ENCODE measurements around the gene ADAMTS16.
"Not testable (repeated sequence)": the region's sequence is repeated elsewhere in the genome, so short reads cannot be mapped to it uniquely, and the experiment has no call there.

Gene ADAMTS16, protein sequence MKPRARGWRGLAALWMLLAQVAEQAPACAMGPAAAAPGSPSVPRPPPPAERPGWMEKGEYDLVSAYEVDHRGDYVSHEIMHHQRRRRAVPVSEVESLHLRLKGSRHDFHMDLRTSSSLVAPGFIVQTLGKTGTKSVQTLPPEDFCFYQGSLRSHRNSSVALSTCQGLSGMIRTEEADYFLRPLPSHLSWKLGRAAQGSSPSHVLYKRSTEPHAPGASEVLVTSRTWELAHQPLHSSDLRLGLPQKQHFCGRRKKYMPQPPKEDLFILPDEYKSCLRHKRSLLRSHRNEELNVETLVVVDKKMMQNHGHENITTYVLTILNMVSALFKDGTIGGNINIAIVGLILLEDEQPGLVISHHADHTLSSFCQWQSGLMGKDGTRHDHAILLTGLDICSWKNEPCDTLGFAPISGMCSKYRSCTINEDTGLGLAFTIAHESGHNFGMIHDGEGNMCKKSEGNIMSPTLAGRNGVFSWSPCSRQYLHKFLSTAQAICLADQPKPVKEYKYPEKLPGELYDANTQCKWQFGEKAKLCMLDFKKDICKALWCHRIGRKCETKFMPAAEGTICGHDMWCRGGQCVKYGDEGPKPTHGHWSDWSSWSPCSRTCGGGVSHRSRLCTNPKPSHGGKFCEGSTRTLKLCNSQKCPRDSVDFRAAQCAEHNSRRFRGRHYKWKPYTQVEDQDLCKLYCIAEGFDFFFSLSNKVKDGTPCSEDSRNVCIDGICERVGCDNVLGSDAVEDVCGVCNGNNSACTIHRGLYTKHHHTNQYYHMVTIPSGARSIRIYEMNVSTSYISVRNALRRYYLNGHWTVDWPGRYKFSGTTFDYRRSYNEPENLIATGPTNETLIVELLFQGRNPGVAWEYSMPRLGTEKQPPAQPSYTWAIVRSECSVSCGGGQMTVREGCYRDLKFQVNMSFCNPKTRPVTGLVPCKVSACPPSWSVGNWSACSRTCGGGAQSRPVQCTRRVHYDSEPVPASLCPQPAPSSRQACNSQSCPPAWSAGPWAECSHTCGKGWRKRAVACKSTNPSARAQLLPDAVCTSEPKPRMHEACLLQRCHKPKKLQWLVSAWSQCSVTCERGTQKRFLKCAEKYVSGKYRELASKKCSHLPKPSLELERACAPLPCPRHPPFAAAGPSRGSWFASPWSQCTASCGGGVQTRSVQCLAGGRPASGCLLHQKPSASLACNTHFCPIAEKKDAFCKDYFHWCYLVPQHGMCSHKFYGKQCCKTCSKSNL

GRCh38 chr5:5139777-5140478 lies at the start of gene ADAMTS16:
ADAMTS16 (plus strand) TSS chr5:5140330; CDS start chr5:5140468, 138 bp downstream.
- no peak for DNase-seq (ENCODE audit: low read depth, low spot score)

DNA sequence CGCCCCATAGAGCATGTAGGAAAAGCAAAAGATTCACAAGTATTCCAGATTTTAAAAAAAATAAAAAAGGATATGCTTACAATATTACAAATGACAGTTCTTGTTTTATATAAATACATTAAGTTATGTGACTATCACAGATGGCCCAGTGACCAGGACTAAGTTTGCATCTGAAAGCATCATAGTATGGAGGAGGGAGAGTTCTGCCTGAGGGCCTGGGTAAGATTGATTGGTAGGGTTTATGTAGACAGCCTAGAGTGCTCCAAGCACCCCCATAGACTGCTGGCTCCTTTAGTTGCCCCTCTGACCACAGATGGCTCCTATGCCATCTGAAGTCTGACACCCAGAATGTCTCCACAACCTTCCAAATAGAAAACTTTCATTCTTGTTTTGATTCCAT lies 48.0 kb upstream of the ADAMTS16 start:
- DNase-seq (ENCODE audit: low read depth, low spot score), result no peak

DNA sequence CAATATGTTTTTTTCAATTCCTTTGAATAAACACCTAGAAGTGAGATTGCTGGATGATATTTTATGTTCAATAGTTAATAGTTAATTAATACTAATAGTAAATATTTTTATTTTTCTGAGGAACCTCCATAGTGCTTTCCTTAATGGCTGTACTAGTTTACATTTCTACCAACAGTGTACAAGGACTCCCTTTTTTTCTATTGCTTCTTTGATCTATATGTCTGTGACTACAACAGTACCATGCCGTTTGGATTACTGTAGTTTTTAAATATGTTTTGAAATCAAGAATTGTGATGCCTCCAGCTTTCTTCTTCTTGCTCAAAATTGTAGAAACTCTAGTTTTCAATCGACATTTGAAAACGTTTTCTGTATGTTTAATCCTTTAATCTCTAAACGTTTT lies 39.5 kb upstream of the ADAMTS16 start:
- no peak for DNase-seq (ENCODE audit: low read depth, low spot score)

DNA sequence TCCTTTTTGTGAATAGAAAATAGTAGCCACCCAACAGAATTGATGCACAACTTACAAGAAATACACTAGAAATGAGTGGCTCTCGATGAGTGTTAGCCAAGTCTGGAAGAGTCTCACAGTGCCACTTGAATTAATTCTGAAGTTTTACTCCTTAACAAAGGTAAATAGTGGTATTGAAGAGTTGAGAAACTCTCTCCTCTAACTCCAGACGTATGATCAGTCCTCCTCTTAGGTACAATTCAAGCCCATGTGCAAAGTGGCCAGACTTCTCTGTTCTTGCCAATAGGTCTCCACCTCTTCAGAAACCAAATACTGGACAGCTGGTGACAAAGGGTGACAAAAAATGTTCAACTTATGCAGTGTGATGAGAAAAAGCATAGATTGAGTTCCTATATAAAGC lies 38.5 kb upstream of the ADAMTS16 start:
- DNase-seq (ENCODE audit: low read depth, low spot score), result no peak

DNA sequence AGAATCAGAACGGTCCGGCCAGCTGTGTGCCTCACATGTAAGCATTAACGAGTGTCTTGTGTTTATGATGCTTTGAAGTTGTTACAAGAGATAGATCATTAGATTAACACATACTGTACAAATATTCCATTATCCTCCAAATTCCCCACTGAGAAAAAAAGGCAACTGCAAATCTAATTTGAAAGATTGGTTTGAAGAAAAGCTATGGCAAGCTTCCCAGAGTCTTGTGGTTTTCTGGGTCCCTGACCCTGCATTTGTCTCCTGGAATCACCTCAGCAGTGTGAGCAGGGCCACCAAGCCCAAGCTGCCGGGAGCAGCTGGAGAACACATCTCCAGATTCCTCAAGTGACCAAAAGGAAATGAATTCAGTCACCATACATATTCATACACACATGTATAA lies 36.9 kb upstream of the ADAMTS16 start:
- no peak for DNase-seq (ENCODE audit: low read depth, low spot score)

DNA sequence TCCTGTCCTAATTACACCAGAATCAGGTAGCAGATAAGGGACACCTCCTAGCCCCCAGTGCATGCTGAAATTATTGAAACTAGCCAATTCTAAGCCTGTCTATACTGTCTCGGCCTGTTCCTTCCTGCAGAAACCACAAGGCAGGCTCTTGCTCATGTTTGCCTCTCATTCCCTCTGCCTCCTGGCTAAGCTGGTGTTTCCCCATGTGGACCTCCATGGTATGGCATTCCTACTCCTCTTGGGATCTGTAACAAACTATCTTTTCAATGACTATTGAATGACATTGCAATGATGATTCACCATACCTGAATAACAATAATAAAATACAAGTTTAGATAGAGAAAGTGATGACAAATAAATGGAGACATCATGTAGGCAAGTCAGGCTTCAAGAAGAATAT lies 35.6 kb upstream of the ADAMTS16 start:
- DNase-seq (ENCODE audit: low read depth, low spot score), result no peak

DNA sequence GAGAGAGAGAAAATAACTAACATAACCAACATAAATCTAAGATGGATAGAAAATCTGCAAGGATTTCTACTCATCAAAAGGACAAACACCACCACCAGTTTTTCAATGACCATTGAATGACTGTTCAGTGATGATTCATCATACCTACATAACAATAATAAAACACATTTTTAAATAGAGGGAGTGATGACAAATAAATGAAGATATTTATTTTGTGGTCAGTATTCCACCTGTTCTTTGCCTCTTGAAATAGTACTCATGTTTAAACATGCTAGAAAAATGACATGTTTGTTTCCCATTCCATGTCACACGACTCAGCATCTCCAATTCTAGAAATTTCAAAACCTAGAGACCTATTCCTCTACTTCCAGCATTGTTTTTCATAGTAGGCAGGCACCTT lies 34.6 kb upstream of the ADAMTS16 start:
- DNase-seq (ENCODE audit: low read depth, low spot score), result no peak

- DNase-seq (ENCODE audit: low read depth, low spot score), result no peak
These were observed 23.2 kb upstream of the ADAMTS16 start for GRCh38 chr5:5116956-5117355.

- no peak for DNase-seq (ENCODE audit: low read depth, low spot score)
These were observed 17.4 kb upstream of the ADAMTS16 start for GRCh38 chr5:5122776-5123175.

DNA sequence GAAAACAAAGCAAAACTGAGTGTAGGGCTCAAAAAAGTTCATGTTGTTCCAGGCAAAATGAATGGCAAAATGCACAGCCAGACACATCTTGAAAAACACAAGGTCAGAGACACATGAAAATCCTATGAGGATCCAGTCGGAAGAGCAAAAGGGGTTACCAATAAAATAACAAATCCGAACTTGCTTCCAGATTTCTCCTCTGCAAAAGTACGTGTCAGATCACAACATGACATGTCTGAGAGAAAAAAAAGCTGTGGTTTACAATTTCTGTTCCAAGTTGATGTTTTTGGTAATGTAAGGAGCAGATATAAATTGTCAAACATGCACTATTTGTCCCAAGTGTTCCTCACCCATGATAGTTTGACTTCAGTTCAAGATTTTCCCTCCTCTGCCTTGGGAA lies 15.9 kb upstream of the ADAMTS16 start:
- DNase-seq (ENCODE audit: low read depth, low spot score), result no peak

GRCh38 chr5:5126444-5126843 lies 13.7 kb upstream of the ADAMTS16 start:
- no peak for DNase-seq (ENCODE audit: low read depth, low spot score)

GRCh38 chr5:5128766-5129165 lies 11.4 kb upstream of the ADAMTS16 start:
- DNase-seq (ENCODE audit: low read depth, low spot score), result no peak

GRCh38 chr5:5132234-5132633 lies 7.9 kb upstream of the ADAMTS16 start:
- DNase-seq (ENCODE audit: low read depth, low spot score), result no peak

GRCh38 chr5:5132693-5133295 lies 7.3 kb upstream of the ADAMTS16 start:
- no peak for DNase-seq (ENCODE audit: low read depth, low spot score)

- no peak for DNase-seq (ENCODE audit: low read depth, low spot score)
These were observed 6.0 kb upstream of the ADAMTS16 start for GRCh38 chr5:5134107-5134506.

DNA sequence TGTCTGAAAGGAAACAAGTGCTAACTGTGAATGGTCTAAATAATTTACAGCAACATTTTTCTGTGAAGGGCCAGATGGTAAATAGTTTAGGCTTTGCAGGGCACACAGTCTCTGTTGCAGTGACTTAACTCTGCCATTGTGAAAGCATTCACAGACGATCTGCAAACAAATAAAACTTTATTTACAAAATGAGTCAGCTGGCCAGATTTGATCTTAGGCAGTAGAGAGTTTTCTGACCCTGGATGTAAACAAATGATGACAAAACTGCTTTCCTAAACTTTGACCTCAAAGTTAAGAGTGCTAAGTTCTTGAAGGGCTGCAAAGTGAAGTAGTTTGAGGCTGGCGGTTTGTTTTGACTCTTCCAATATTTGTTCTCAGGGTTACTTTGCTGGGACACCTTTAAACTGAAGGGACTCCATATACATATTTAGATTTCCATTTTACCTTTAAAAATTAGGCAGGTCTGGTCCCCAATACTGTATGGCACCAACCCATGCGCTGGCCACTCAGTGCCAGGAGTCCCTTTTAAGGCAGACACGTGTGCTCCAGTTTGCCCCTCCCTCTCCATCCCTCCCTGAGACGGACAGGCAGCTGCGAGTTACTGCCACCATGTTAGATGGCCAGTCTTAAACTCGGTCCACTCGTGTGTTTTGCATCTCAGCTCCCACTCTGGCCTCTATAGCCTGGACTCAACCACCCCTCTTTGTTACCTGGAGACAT lies 4.0 kb upstream of the ADAMTS16 start:
- DNase-seq (ENCODE audit: low read depth, low spot score), result no peak

DNA sequence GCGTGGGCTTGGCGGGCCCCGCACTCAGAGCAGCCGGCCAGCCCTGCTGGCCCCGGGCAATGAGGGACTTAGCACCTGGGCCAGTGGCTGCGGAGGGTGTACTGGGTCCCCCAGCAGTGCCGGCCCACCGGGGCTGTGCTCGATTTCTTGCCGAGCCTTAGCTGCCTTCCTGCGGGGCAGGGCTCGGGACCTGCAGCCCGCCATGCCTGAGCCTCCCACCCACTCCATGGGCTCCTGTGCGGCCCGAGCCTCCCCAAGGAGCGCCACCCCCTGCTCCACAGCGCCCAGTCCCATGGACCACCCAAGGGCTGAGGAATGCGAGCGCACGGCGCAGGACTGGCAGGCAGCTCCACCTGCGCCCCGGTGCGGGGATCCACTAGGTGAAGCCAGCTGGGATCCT lies 2.3 kb upstream of the ADAMTS16 start:
- not testable (repeated sequence) for DNase-seq (ENCODE audit: low read depth, low spot score)

DNA sequence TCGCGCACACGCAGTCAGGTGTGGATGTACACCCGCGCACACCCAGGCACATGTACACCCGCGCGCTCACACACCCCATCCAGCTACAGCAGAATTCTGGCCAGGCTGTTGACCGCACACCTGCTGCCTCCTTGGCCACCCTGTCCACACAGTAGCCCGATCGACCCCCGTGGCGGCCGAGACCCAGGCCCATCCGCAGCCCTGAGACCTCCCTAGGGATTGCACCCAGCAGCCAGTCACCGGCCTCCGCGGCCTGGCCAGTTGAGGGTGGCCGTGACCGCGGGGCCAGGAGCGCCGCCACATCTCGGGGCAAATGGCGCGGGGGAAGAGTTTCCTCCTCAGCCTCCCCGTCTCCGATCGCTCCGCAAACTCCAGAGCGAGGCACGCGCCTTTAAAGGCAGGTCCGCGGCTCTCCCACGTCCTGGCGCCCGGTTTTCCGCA lies 774 bp upstream of the ADAMTS16 start:
- no peak for DNase-seq (ENCODE audit: low read depth, low spot score)

GRCh38 chr5:5140479-5141338 lies 579 bp downstream of the ADAMTS16 start:
- no peak for DNase-seq (ENCODE audit: low read depth, low spot score)

- DNase-seq (ENCODE audit: low read depth, low spot score), result no peak
These were observed 1.1 kb downstream of the ADAMTS16 start for GRCh38 chr5:5141339-5141599.

Data from smooth muscle cell of the brain vasculature (primary cell).